OCI-LY7 (cell line): ENCODE data around the gene NAA10. TPM values are rescaled to one million over a fixed set of nuclear protein-coding genes. Genes with fewer than 3 reads are reported as not detected.
A peak's percentile ranks its signal among the peaks of the same experiment; 100 is the strongest.

Source experiments
- Bru-seq: library from RNA; stranded (reverse); fragments of 400-500 nt; gene quantifications from one replicate; lab custom pipeline; 2021; lab: Mats Ljungman, UMichigan
- BruChase-seq, 2 experiments: library from RNA; stranded (reverse); fragments of 400-500 nt; gene quantifications; one replicate each; lab custom pipeline; 2021; lab: Mats Ljungman, UMichigan
- BruUV-seq: library from RNA; stranded (reverse); fragments of 400-500 nt; replicated peaks from 2 replicates; lab custom pipeline; 2021; lab: Mats Ljungman, UMichigan
- CTCF ChIA-PET: fragments of 300-600 bp; sonication (Branson Sonifier 250); formaldehyde crosslinking; loops from one replicate; lab custom pipeline; 2022; ENCODE audit warnings: antibody characterized with exemption; ENCODE audit not compliant: unreplicated experiment; lab: Charles Lee
- POLR2A ChIA-PET: fragments of 300-600 bp; sonication (Branson Sonifier 250); formaldehyde crosslinking; loops from one replicate; lab custom pipeline; 2022; ENCODE audit warnings: antibody characterized with exemption; lab: Charles Lee
- DNase-seq: peaks from one replicate; pipeline ENCODE4 v3.0.0-alpha.2; 2015; ENCODE audit warnings: low spot score
- H2AFZ ChIP-seq: fragments of 200-600 bp; sonication (generic), shearing (Covaris generic); 2 replicates; pipeline ENCODE4 v1.6.1; 2014; ENCODE audit warnings: mild to moderate bottlenecking, antibody characterized with exemption, low read length, moderate library complexity
- H3K27ac ChIP-seq: fragments of 200-600 bp; sonication (generic); 2 replicates; pipeline ENCODE4 v1.5.1; 2014; ENCODE audit warnings: mixed run types, low read depth, mild to moderate bottlenecking, moderate library complexity, low read length, inconsistent platforms; ENCODE audit not compliant: poor library complexity, severe bottlenecking
- H3K36me3 ChIP-seq: fragments of 200-600 bp; sonication (generic); 2 replicates; pipeline ENCODE4 v1.6.1; 2014; ENCODE audit warnings: mild to moderate bottlenecking, antibody characterized with exemption, low read length, moderate library complexity, mixed read lengths; ENCODE audit not compliant: insufficient read depth
- H3K4me1 ChIP-seq: fragments of 200-600 bp; sonication (generic); 2 replicates; pipeline ENCODE4 v1.5.1; 2014; ENCODE audit warnings: mild to moderate bottlenecking, low read length; ENCODE audit not compliant: insufficient read depth, poor library complexity, severe bottlenecking
- H3K4me2 ChIP-seq: fragments of 200-600 bp; sonication (generic); 2 replicates; pipeline ENCODE4 v1.6.1; 2014; ENCODE audit warnings: mild to moderate bottlenecking, low read length
- H3K4me3 ChIP-seq: fragments of 200-600 bp; sonication (generic); 2 replicates; pipeline ENCODE4 v1.5.1; 2014; ENCODE audit warnings: mild to moderate bottlenecking, low read depth, low read length; ENCODE audit not compliant: poor library complexity, severe bottlenecking
- H3K79me2 ChIP-seq: fragments of 200-600 bp; sonication (generic); 2 replicates; pipeline ENCODE4 v1.6.1; 2016; ENCODE audit warnings: low read depth, mild to moderate bottlenecking, low read length, moderate library complexity, mixed read lengths; ENCODE audit not compliant: insufficient read depth
- H3K9me2 ChIP-seq: fragments of 200-600 bp; sonication (generic); 2 replicates; pipeline ENCODE4 v1.6.1; 2016; ENCODE audit warnings: mild to moderate bottlenecking, low read length, mixed read lengths; ENCODE audit not compliant: insufficient read depth
- H3K9me3 ChIP-seq: fragments of 200-600 bp; sonication (generic); 2 replicates; pipeline ENCODE4 v1.6.1; 2014; ENCODE audit warnings: mild to moderate bottlenecking, mixed run types, low read length, mixed read lengths
- H4K20me1 ChIP-seq: fragments of 200-600 bp; sonication (generic); 2 replicates; pipeline ENCODE4 v1.6.1; 2014; ENCODE audit warnings: mild to moderate bottlenecking, antibody characterized with exemption, low read length, moderate library complexity, mixed read lengths; ENCODE audit not compliant: insufficient read depth
- EZH2phosphoT487 ChIP-seq: fragments of 200-600 bp; sonication (generic); IDR thresholded peaks from 2 replicates; pipeline ENCODE4 v1.6.1; 2018; ENCODE audit warnings: low read depth, borderline replicate concordance, mild to moderate bottlenecking, mixed run types, antibody characterized with exemption, low read length, moderate library complexity, mixed read lengths
- intact Hi-C: fragments of 100-400 bp; cut with micrococcal nuclease; formaldehyde crosslinking; loops from one replicate; pipeline ENCODE4 v1.10.0; 2022; ENCODE audit not compliant: unreplicated experiment
- long read RNA-seq: library from polyadenylated mRNA; stranded (forward); transcript quantifications from one replicate; pipeline ENCODE4 v2.0.0, GENCODE V29; 2022
- total RNA-seq, 2 experiments: library from RNA; depleted of rRNA in 1 of 2; stranded (reverse); fragments of >200 nt in 1 of 2; shearing (Covaris generic) in 1 of 2; gene quantifications; 2 replicates each; pipeline ENCODE4 v1.2.3, GENCODE V29; 2014 to 2022
- TF ChIP-seq, protein P1 (sequence below): fragments of 200-600 bp; sonication (generic); conservative IDR thresholded peaks from 2 replicates; pipeline ENCODE4 v1.5.1; 2014; ENCODE audit warnings: mild to moderate bottlenecking, antibody characterized with exemption, low read length, moderate library complexity, mixed read lengths

Gene NAA10
- total RNA-seq (2014; rRNA removed; shearing (Covaris generic)) (77.5 and 82.7 TPM in 2 replicates), total RNA-seq (2022) (90.5 and 105 TPM in 2 replicates), Bru-seq, nascent RNA (percentile 65 among the genes with signal in this experiment), BruChase-seq, experiment 1, labeled RNA remaining after a 6-hour chase (percentile 80 among the genes with signal in this experiment), BruChase-seq, experiment 2, labeled RNA remaining after a 2-hour chase (percentile 76 among the genes with signal in this experiment)
- long read RNA-seq, transcript NAA10-208 (8 exons, 1,772 nt), result major isoform, 58 of 66 reads
- long read RNA-seq, partial matches to known transcripts, result 0 of 66 reads
- long read RNA-seq, other reads (novel, unspliced or antisense), result 0 of 66 reads

DNA sequence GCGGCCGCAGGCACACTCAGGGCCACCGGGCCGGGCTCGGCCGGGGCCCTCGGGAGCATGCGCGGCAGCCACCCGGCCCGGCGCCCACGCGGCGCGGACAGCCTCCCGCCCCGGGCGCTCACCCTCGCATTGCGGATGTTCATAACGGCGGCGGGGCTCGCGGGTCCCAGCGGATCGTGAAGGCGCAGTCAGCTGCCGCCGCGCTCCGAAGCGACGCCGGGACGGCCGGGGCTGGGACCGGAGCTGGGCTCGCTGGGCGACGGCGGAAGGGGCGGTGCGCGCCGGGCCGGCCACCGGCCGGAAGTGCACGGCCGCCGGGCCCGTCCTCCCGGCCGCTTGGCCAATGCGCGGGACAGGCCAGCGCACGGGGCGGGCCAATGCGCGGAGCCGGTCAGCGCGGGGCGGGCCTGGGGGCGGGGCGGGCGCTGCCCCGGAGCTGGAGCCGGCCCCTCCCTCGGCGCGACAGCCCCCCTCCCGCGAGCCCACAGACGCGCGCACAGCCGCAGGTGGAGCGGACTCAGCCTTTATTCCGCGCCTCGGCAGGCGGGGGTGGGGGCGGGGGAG is at the start of gene NAA10:
Gene NAA10, minus strand, starts transcription at position 276 of the 564 bp plus-strand sequence. Its CDS starts 133 bp downstream, at position 143.
- POLR2A ChIA-PET, result interaction anchor here (0.5 to 2.6 kb wide), 2 partner anchors 10 to 460 kb away, joined by 3 to 13 read pairs; no protein-coding TSS in a partner anchor

GRCh38 chrX:153983321-153983801 is 48.5 kb upstream of the NAA10 start:
- 0 out of 2 replicates have a peak overlapping the region, but pooled peaks have one; percentile 39 for H2AFZ ChIP-seq
- H3K9me3 ChIP-seq, result no peaks in the 10 kb centered on the region
- no peaks in the 10 kb centered on the region for H4K20me1 ChIP-seq
- H3K27ac ChIP-seq, result no peak overlapping the region
- BruUV-seq, result no TSS peak
- ChIA-PET POLR2A (no interaction called here), CTCF (no interaction called here)
- no peak for DNase-seq
- H3K4me3 ChIP-seq, result no peak overlapping the region
- no peaks in the 10 kb centered on the region for H3K79me2 ChIP-seq
- no peaks in the 10 kb centered on the region for H3K36me3 ChIP-seq
- no peak overlapping the region for H3K4me2 ChIP-seq
- TF ChIP-seq, protein P1, sequence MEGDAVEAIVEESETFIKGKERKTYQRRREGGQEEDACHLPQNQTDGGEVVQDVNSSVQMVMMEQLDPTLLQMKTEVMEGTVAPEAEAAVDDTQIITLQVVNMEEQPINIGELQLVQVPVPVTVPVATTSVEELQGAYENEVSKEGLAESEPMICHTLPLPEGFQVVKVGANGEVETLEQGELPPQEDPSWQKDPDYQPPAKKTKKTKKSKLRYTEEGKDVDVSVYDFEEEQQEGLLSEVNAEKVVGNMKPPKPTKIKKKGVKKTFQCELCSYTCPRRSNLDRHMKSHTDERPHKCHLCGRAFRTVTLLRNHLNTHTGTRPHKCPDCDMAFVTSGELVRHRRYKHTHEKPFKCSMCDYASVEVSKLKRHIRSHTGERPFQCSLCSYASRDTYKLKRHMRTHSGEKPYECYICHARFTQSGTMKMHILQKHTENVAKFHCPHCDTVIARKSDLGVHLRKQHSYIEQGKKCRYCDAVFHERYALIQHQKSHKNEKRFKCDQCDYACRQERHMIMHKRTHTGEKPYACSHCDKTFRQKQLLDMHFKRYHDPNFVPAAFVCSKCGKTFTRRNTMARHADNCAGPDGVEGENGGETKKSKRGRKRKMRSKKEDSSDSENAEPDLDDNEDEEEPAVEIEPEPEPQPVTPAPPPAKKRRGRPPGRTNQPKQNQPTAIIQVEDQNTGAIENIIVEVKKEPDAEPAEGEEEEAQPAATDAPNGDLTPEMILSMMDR, result no peak
- TF ChIP-seq EZH2phosphoT487, result no peak
- no peaks in the 10 kb centered on the region for H3K9me2 ChIP-seq
- intact Hi-C loops, result no loop called here
- H3K4me1 ChIP-seq, result peaks cover 11% of the 10 kb centered on the region

More for the DNA sequence above, at the start of gene NAA10:
- H3K9me3 ChIP-seq, result no peaks in the 10 kb centered on the region
- CTCF ChIA-PET, result interaction anchor here (0.6 kb wide), 1 partner anchor 150 kb away, joined by 13 read pairs; no protein-coding TSS in a partner anchor
- H3K36me3 ChIP-seq, result peaks cover 22% of the 10 kb centered on the region
- intact Hi-C loops, result no loop called here
- H3K9me2 ChIP-seq, result no peaks in the 10 kb centered on the region
- H3K4me1 ChIP-seq, result peaks cover 11% of the 10 kb centered on the region
- H3K79me2 ChIP-seq, result peaks cover 5% of the 10 kb centered on the region; the same call in 1 of the 2 replicates
- no peaks in the 10 kb centered on the region for H4K20me1 ChIP-seq
- no TSS peak for BruUV-seq
- H2AFZ ChIP-seq, result peak within 1 kb of the TSS; percentile 51
- H3K27ac ChIP-seq, result peak within 1 kb of the TSS; percentile 65
- peak within 1 kb of the TSS; percentile 88 for H3K4me2 ChIP-seq
- peak; percentile 75 for DNase-seq
- peak within 1 kb of the TSS; percentile 87 for H3K4me3 ChIP-seq
- TF ChIP-seq, protein P1, result no peak
- TF ChIP-seq EZH2phosphoT487, result no peak
